Measurements from ENCODE around the gene KCNH8. TPM values are rescaled to one million over a fixed set of nuclear protein-coding genes. Genes with fewer than 3 reads are reported as not detected.

The KCNH8 gene
- total RNA-seq, 1 experiment from 2014 or later: 3.7 TPM

DNA sequence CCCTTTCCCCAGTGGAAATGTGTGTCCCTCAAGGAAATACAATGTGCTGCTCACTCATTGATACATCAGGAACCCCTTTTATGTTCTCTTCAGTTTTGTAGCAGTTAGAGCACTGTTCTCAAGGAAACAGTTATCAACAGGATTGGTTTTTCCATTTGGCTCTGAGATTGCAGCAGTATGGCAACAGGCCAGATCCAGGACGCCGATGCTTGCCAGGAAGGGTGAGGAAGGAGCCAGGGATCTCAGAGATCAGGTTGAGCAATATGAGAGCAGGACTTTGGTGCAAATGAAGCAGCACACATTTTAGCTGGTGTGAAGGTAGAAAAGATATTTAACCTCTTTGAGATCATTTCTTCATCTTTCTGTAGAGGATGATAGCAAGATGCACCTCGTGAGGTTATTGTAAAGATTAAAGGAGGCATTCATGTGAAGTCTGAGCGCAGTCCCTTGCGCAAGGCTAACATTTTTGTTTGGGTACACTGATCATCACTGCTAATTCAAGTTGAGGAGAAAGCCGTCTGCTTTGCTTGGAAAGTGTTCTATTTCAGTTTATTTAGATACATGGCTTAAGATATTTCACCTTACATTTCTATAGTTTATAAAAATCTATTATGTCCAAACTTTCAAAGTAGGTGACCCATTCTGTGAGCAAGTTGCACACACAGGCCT, 68.5 kb downstream of the KCNH8 start:
- H2BK20ac ChIP-seq (ENCODE audit: low read depth, low read length, poor library complexity, severe bottlenecking): no peak overlapping the region
- no peak overlapping the region for H2AFZ ChIP-seq (ENCODE audit: low read length)
- no peak overlapping the region for H4K8ac ChIP-seq (replicated peaks; ENCODE audit: insufficient read length, low read depth, low read length)
- no peaks in the 10 kb centered on the region for H4K20me1 ChIP-seq (ENCODE audit: control insufficient read depth, insufficient read depth, insufficient read length)
- H4K5ac ChIP-seq (ENCODE audit: insufficient read length, low read depth, low read length): no peak overlapping the region
- no peak overlapping the region for H3K4me2 ChIP-seq (ENCODE audit: insufficient read depth, insufficient read length, low read length)
- no peaks in the 10 kb centered on the region for H3K9me3 ChIP-seq (ENCODE audit: control insufficient read depth, low read depth, low read length)
- H3K9ac ChIP-seq (ENCODE audit: extremely low read depth, insufficient read length, low read length): no peak overlapping the region
- no peak for DNase-seq
- no peaks in the 10 kb centered on the region for H3K23me2 ChIP-seq (ENCODE audit: insufficient read length, low read depth, low read length, poor library complexity, severe bottlenecking)
- no peak overlapping the region for H3K27ac ChIP-seq (ENCODE audit: insufficient read length, low read depth, low read length)
- H3K4me3 Mint-ChIP-seq: no peak overlapping the region
- no peak overlapping the region for H3K18ac ChIP-seq (ENCODE audit: insufficient read length, low read depth, low read length)
- no peaks in the 10 kb centered on the region for H3K79me1 ChIP-seq (ENCODE audit: insufficient read depth, low read depth, low read length, poor library complexity, severe bottlenecking)
- H3K79me2 ChIP-seq (ENCODE audit: insufficient read depth, low read length): no peaks in the 10 kb centered on the region
- H3T11ph ChIP-seq (ENCODE audit: low read length): no peak overlapping the region
- H3K4me1 Mint-ChIP-seq: peaks cover 9 to 19% of the 10 kb centered on the region in 2 experiments; a peak in 3 of 4 replicates
- no peaks in the 10 kb centered on the region for H3K9me3 Mint-ChIP-seq
- no peak overlapping the region for H3K56ac ChIP-seq (ENCODE audit: insufficient read length, low read depth, low read length)
- H3K14ac ChIP-seq (ENCODE audit: insufficient read depth, low read length): no peak overlapping the region
- TF ChIP-seq, protein P1, sequence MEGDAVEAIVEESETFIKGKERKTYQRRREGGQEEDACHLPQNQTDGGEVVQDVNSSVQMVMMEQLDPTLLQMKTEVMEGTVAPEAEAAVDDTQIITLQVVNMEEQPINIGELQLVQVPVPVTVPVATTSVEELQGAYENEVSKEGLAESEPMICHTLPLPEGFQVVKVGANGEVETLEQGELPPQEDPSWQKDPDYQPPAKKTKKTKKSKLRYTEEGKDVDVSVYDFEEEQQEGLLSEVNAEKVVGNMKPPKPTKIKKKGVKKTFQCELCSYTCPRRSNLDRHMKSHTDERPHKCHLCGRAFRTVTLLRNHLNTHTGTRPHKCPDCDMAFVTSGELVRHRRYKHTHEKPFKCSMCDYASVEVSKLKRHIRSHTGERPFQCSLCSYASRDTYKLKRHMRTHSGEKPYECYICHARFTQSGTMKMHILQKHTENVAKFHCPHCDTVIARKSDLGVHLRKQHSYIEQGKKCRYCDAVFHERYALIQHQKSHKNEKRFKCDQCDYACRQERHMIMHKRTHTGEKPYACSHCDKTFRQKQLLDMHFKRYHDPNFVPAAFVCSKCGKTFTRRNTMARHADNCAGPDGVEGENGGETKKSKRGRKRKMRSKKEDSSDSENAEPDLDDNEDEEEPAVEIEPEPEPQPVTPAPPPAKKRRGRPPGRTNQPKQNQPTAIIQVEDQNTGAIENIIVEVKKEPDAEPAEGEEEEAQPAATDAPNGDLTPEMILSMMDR (conservative IDR thresholded peaks at IDR 0.05): no peak
- H3K4me1 ChIP-seq (ENCODE audit: insufficient read depth, low read length): no peaks in the 10 kb centered on the region; the same call in 1 of the 2 replicates
- no peak overlapping the region for H2BK15ac ChIP-seq (ENCODE audit: low read depth, low read length)
- no peak overlapping the region for H2AK5ac ChIP-seq (ENCODE audit: insufficient read length, low read length)
- H3K27ac Mint-ChIP-seq: no peak overlapping the region
- no peak overlapping the region for H2BK5ac ChIP-seq (ENCODE audit: insufficient read length, low read length)
- no peak overlapping the region for H3K4ac ChIP-seq (ENCODE audit: low read depth, low read length)
- no CpG with 5 or more reads among the region's 6 CpGs for WGBS (ENCODE audit: extremely low coverage, insufficient read length, low lambda C conversion rate)
- no peak overlapping the region for H2BK12ac ChIP-seq (ENCODE audit: insufficient read length, low read depth, low read length)
- no peak overlapping the region for H3K23ac ChIP-seq (ENCODE audit: insufficient read length, low read depth, low read length)
- H2BK120ac ChIP-seq (ENCODE audit: low read depth, low read length, poor library complexity, severe bottlenecking): no peak overlapping the region
- no peaks in the 10 kb centered on the region for H3K27me3 ChIP-seq (ENCODE audit: insufficient read depth, low read length)
- H3K36me3 Mint-ChIP-seq (ENCODE audit: insufficient read depth in 1 of 3, low read depth in 3 of 3): no peaks in the 10 kb centered on the region
- H4K91ac ChIP-seq (ENCODE audit: insufficient read length, low read depth, low read length): no peak overlapping the region
- no peaks in the 10 kb centered on the region for H3K27me3 Mint-ChIP-seq (ENCODE audit: low read depth)
